COLO668 (cell line): ENCODE data around the gene AATF.
A peak's percentile ranks its signal among the peaks of the same experiment; 100 is the strongest.

Experiments
- DNase-seq: peaks from one replicate; lab custom pipeline; 2025; ENCODE audit not compliant: unreplicated experiment; lab: John Stamatoyannopoulos, UW

The AATF gene

DNA sequence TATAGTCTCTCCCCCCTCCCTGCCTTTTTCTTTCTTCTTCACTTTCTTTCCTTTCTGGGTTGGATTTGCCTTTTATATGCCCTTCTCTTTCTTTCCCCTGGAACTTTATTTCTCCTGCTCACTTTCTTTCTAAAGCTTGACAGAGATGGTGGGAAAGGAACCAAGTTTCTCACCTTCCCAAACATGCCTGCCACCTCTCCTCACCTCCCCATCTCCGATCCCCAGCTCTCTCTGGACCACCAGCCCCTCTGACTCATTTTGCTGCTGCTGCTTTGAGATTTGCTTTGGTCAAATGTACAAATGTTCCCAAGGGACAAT, 18.2 kb upstream of the AATF start:
- no peak for DNase-seq

- DNase-seq, result no peak
Observed at GRCh38 chr17:36931096-36931696, 17.6 kb upstream of the AATF start.

DNA sequence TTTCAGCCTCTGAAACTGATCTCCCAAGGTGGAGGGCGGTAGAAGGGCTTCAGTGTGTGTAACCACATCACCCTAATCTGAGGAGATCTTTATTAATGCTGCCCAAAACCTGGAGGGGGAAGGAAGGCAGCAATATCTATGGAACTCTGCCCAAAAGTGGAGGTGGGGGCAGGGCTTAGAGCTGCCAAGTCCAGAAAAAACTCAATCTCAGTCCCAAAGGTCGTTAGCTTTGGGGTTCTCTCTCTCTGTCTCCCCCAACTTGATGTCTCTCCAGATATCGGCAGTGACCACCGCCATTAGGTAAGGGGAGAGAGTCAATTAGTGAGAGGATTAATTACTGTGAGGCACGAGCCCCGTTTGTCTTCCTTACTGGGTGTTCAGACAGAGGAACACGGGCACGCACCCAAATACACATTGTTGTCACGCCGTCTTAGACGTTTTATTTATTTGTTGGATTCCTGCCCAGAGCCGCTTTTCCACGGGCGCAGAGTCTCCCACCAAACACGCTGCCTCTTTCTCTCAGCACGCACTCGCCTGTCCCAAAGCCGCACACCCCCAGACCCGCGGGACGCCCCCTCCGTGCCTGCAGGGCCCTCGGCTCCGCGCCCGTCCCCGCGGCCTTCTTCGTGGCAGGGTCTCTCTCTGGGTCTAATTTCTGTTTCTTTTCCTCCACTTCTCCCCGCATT, 16.9 kb upstream of the AATF start:
- no peak for DNase-seq

GRCh38 chr17:36932383-36932693, 16.4 kb upstream of the AATF start:
- no peak for DNase-seq

DNA sequence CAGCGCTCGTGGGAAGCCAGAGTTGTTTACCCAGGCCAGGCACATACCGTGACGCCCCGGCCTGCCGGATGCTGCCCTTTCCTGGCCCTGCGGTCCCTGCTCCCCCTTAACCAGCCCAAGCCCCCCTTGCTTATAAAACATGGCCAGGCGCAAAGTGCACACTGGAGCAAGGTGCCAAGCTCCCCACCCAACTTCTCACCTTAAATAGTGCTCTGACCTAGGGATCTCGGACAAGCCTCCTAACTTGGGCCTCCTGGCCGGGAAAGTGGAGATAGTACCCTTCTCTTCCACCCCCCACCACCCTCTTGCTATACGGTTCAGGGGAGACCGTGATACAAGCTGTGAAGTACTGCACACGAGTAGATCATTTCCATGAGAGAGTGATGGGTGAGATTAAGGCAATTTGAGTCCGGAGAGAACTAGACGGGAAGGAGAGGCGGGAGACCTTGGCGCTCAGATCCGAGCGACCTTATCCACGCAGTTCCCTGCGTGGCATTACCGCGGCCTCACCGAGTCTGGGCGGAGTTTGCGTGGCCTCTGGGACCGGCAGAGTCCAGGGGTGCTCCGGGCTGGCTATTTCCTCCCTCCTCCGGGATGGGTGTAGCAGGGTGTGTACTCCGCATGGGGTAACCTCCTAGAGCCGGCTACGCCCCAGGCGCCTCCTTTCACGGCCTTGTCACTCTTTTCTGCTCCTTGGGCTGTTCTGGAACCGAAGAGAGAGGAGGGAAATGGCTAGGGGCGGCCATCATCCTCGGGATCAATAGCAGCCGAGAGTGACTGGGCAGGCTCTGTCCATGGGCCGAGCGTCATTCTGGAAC, 15.9 kb upstream of the AATF start:
- no peak for DNase-seq

DNA sequence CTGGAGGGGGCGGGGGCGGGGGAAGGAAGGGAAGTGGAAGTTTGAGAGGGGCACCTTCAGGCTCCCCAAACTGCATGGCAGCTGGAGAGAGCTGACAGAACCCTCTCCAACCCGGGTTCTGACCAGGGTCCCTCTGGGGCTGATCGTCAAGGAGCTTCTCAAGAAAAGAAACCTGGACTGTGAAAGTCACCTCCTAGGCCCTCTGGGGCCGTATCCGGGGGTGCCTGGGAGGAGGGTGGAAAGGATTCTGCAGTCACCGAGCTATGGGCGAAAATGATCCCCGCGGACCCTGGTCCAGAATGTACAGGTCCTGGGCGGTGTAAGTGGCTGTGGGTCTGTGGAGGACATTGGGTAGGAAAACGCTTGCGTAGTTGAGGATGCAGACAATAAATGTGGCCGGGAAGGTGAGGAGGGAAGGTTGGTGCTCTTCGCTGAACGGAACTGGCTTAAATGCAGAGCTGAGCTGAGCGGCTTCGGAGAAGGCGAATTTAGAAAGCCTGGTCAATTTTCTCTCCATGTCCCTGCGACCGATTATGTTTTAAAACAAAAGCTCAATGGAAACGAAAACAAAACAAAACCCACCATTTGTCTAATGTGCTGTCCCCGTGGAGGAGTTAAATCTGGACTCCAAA, 15.1 kb upstream of the AATF start:
- no peak for DNase-seq

GRCh38 chr17:36934144-36934691, 14.5 kb upstream of the AATF start:
- DNase-seq, result no peak

- DNase-seq, result peak; percentile 3
Observed at GRCh38 chr17:36934692-36935630, 13.8 kb upstream of the AATF start.

GRCh38 chr17:36935671-36936454, 12.9 kb upstream of the AATF start:
- peak; percentile 4 for DNase-seq

DNA sequence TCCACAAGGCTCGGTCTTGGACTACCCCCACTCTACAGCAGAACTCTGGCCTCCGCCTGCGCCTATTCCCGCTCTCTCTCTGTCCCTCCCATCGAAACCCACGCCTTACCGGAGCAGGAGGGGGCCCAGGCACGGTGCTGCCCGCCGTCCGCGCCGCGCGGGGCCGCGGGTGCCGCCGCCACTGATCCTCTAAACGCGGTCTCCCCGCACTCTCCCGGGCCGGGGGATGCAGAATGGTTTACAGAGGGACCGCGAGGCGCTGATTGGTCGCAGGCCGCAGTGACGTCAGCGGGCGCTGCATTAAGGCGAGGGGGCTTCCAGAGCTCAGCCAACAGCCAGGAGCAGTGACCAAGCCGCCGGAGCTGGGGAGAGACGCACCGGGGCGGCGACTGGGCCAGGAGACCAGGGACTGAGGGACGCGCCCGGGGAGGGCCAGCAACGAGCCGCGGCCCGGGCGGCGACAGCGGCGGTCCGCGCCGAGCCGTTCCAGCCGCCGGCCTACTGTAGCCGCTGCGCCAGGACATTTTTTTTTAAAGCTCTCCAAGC, 12.2 kb upstream of the AATF start:
- DNase-seq, result peak; percentile 8

GRCh38 chr17:36937001-36937958, 11.5 kb upstream of the AATF start, which contains the start of gene LHX1:
Gene LHX1 (plus strand): TSS chr17:36937475. CDS start chr17:36938198, 723 bp downstream.
- DNase-seq, result peak; percentile 6

GRCh38 chr17:36937959-36938565, 10.7 kb upstream of the AATF start:
- DNase-seq, result peak; percentile 13

- DNase-seq, result peak; percentile 13
Observed at GRCh38 chr17:36938566-36939051, 10.1 kb upstream of the AATF start.

DNA sequence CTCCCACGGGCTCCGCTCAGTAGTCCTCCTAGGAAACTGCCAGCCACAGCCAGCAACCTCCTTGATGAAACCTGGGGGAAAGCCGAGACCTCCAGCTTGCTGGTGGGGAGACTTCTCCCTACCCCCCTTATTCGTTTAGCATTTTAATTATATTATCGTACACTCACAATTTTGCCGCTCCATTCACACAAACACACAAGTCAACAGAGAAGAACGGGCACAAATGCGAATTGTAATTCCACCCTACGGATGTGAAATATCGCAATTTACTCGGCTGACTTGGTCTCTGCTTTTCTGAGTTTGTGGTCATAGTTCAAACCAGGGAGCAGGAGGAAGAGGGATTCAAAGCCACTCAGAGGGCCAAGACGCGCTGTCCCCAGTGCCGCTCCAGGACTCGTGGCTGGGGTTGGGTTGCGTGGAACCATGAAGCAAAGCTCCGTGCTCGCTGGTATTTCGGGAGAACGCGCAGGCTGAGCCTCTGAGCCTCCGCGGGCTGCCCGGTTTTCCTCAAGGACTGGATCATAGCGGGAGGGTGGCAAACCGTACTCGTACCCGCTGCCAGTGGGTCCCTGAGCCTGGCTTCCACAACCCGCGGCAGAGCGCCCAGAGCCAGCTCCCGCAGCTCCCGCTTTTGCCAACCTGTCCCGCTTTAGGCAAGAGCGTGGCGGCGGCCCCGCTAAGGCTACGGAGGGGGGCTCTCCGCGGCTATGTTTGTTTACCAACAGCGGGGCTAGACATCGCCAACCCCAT, 9.5 kb upstream of the AATF start:
- no peak for DNase-seq

DNA sequence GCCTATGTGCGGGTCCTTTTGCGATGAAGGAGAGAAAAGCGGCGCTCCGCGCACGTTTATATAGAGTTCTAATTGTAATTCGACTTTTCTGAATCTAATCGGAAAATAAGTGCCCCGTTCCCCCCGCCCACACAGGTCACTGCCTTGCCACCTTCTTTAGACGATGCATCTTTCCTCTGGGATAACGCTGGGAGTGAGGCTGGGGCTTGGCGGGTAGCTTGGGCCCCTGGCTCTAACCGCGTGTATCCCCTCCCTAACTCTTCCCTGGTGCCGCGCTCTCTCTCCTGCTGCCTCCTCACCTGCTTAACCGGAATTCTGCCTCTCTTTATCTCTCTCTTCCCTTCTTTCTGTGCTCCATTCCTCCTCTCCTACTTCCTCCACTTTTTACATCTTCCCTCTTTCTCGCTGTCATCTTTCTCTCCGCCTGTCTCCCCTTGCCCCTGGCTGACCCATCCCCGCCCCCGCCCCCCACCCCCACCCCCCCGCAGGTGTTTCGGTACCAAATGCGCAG, 8.9 kb upstream of the AATF start:
- no peak for DNase-seq

GRCh38 chr17:36940313-36941264, 8.2 kb upstream of the AATF start:
- DNase-seq, result no peak
